ENCODE results near the gene PRDM16. TPM values are rescaled to one million over a fixed set of nuclear protein-coding genes. Genes with fewer than 3 reads are reported as not detected.

PRDM16 gene
- total and polyA plus RNA-seq, 2 of the 13 experiments (the other 11 are each of a cell fraction or from before 2014, with no cell fraction given) = 0.15 to 0.81 TPM

GRCh38 chr1:3312898-3313575, 244.0 kb downstream of the PRDM16 start (continued):
- no peak for TF ChIP-seq HNF1A (IDR thresholded peaks at IDR 0.05; ENCODE audit: low read depth)
- TF ChIP-seq HNF1A (CRISPR knock-in tag; IDR thresholded peaks at IDR 0.05; ENCODE audit: borderline replicate concordance) = no peak
- no peak for TF ChIP-seq JUND (CRISPR knock-in tag; IDR thresholded peaks at IDR 0.05)
- no peak for TF ChIP-seq CREBL2 (CRISPR knock-in tag; IDR thresholded peaks at IDR 0.05; ENCODE audit: borderline replicate concordance)
- TF ChIP-seq ZNF530 (CRISPR knock-in tag; IDR thresholded peaks at IDR 0.05; ENCODE audit: low read depth) = no peak
- TF ChIP-seq ZNF577 (CRISPR knock-in tag; IDR thresholded peaks at IDR 0.05; ENCODE audit: borderline replicate concordance, low read depth) = no peak
- TF ChIP-seq, protein P1, sequence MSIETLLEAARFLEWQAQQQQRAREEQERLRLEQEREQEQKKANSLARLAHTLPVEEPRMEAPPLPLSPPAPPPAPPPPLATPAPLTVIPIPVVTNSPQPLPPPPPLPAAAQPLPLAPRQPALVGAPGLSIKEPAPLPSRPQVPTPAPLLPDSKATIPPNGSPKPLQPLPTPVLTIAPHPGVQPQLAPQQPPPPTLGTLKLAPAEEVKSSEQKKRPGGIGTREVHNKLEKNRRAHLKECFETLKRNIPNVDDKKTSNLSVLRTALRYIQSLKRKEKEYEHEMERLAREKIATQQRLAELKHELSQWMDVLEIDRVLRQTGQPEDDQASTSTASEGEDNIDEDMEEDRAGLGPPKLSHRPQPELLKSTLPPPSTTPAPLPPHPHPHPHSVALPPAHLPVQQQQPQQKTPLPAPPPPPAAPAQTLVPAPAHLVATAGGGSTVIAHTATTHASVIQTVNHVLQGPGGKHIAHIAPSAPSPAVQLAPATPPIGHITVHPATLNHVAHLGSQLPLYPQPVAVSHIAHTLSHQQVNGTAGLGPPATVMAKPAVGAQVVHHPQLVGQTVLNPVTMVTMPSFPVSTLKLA (IDR thresholded peaks at IDR 0.05) = no peak
- TF ChIP-seq ZBTB44 (CRISPR knock-in tag; IDR thresholded peaks at IDR 0.05) = no peak
- no peak for TF ChIP-seq SCMH1 (CRISPR knock-in tag; IDR thresholded peaks at IDR 0.05; ENCODE audit: borderline replicate concordance)
- no peak for TF ChIP-seq EP300 (IDR thresholded peaks at IDR 0.05; ENCODE audit: low read depth in 2 of 2, low read length in 2 of 2)
- TF ChIP-seq EP300 (CRISPR knock-in tag; IDR thresholded peaks at IDR 0.05; ENCODE audit: borderline replicate concordance) = 0 out of 2 replicates have a peak, but pooled peaks have one; percentile 30
- TF ChIP-seq POLR2AphosphoS5 (IDR thresholded peaks at IDR 0.05; ENCODE audit: low read depth, low read length) = no peak
- no peak for TF ChIP-seq ZNF607 (CRISPR knock-in tag; IDR thresholded peaks at IDR 0.05; ENCODE audit: borderline replicate concordance)
- TF ChIP-seq NCOA5 (CRISPR knock-in tag; IDR thresholded peaks at IDR 0.05) = no peak
- TF ChIP-seq ZNF235 (CRISPR knock-in tag; IDR thresholded peaks at IDR 0.05; ENCODE audit: borderline replicate concordance) = no peak
- TF ChIP-seq WIZ (CRISPR knock-in tag; IDR thresholded peaks at IDR 0.05) = no peak
- peak; percentile 97 for TF ChIP-seq FOSL2 (CRISPR knock-in tag; IDR thresholded peaks at IDR 0.05)
- no peak for TF ChIP-seq ZNF543 (CRISPR knock-in tag; IDR thresholded peaks at IDR 0.05)
- TF ChIP-seq ZNF326 (CRISPR knock-in tag; IDR thresholded peaks at IDR 0.05; ENCODE audit: borderline replicate concordance) = no peak
- TF ChIP-seq GTF2F1 (IDR thresholded peaks at IDR 0.05; ENCODE audit: low read length) = no peak
- TF ChIP-seq HDAC2 (CRISPR knock-in tag; IDR thresholded peaks at IDR 0.05) = no peak
